ENCODE data around the gene DIRAS1.
"Not testable (repeated sequence)": the region's sequence is repeated elsewhere in the genome, so short reads cannot be mapped to it uniquely, and the experiment has no call there.

The DIRAS1 gene

GRCh38 chr19:2678044-2678671 is 43.0 kb downstream of the DIRAS1 start:
- no peak for DNase-seq (ENCODE audit: low read depth in 2 of 2)

GRCh38 chr19:2676823-2677222 is 44.3 kb downstream of the DIRAS1 start:
- no peak for DNase-seq (ENCODE audit: low read depth in 2 of 2)

GRCh38 chr19:2675892-2676291 is 45.3 kb downstream of the DIRAS1 start:
- no peak for DNase-seq (ENCODE audit: low read depth in 2 of 2)

- DNase-seq (ENCODE audit: low read depth in 2 of 2), result no peak
These were observed 51.0 kb downstream of the DIRAS1 start for GRCh38 chr19:2670217-2670616.

GRCh38 chr19:2668175-2668763 is 52.9 kb downstream of the DIRAS1 start:
- DNase-seq (ENCODE audit: low read depth in 2 of 2), result no peak

- DNase-seq (ENCODE audit: low read depth in 2 of 2), result not testable (repeated sequence)
These were observed 53.8 kb downstream of the DIRAS1 start for GRCh38 chr19:2667349-2667748.

- DNase-seq (ENCODE audit: low read depth in 2 of 2), result no peak
These were observed 54.7 kb downstream of the DIRAS1 start for GRCh38 chr19:2666344-2666994.

- DNase-seq (ENCODE audit: low read depth in 2 of 2), result no peak
These were observed 56.1 kb downstream of the DIRAS1 start for GRCh38 chr19:2665103-2665502.
